ENCODE measurements around the gene ORAI3.

ORAI3 gene

DNA sequence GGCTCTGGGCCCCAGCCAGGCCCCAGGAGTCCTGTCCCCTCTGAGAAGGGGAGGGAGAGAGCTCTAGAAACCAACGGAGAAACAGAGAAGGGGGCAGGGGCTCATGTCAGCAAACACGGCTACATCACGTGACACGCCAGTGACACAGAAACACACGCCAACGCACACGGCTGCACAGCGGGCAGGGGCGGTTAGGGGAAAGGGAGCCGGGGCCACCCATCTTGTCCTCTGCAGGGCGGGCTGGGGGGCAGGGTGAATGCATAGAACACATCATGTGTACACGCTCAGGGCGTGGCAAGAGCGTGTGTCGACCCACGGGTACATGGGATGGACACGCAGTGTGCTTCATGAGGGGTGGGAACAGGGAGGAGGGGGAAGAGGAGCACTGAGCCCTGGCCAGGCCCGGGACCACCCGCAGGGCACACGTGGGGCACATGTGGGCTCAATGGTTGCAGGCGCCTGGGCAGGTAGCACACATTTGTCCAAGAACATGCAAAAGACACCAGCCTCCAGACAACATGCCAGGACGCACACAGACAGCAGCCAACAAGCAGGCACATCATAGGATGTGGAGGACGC, 40.7 kb downstream of the ORAI3 start:
- TF ChIP-seq CTCF (IDR thresholded peaks at IDR 0.05): no peak
- Histone ChIP-seq H3K27me3 (no peaks in the 10 kb centered on the region), H3K4me3 (no peak overlapping the region), H3K27ac (no peak overlapping the region), H3K36me3 (peaks cover 0 to 13% (median 0%) of the 10 kb centered on the region in 3 donors), H3K9me3 (no peaks in the 10 kb centered on the region), H3K4me1 (peaks cover 0 to 15% (median 11%) of the 10 kb centered on the region in 4 donors)
- DNase-seq: no peak
- intact Hi-C loops (cut with DNase I; ENCODE audit: low total_unique reads): loop anchor here (5.0 to 10.0 kb wide), 4 partner anchors 83 to 885 kb away; partner anchors contain the start of genes ZNF267, ZNF646 and ZNF668

- H3K27ac ChIP-seq: no peak overlapping the region
- DNase-seq: no peak
- H3K27me3 ChIP-seq: no peaks in the 10 kb centered on the region
- H3K9me3 ChIP-seq: no peaks in the 10 kb centered on the region
- H3K4me3 ChIP-seq: no peak overlapping the region
- intact Hi-C loops (cut with DNase I; ENCODE audit: low total_unique reads): no loop called here
- no peak for TF ChIP-seq CTCF (IDR thresholded peaks at IDR 0.05)
- H3K36me3 ChIP-seq: peaks cover 0 to 10% (median 0%) of the 10 kb centered on the region in 3 donors
- peaks cover 0 to 13% (median 8%) of the 10 kb centered on the region in 4 donors for H3K4me1 ChIP-seq
These were observed 41.2 kb downstream of the ORAI3 start for GRCh38 chr16:30990105-30990504.

DNA sequence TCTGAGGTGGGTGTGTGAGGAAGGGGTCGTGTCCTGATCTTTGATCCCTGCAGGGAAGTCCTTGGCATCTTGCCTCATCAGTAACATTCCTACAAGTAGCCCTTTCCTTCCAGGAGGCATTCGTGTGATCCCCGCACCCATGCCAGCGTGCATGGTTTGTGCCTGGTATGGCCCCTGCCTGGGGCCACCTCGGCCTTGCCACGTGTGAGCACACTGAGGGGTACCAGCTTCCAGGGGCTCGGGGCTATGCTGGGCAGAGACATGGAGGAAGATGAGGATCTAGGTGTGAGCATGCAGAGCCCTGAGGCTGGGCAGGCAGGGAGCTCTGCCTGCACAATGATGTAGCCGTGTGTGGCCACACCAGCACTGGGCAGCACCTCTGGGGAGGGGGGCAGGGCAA, 42.2 kb downstream of the ORAI3 start:
- intact Hi-C loops (cut with DNase I; ENCODE audit: low total_unique reads): no loop called here
- H3K9me3 ChIP-seq: no peaks in the 10 kb centered on the region
- no peak for DNase-seq

DNA sequence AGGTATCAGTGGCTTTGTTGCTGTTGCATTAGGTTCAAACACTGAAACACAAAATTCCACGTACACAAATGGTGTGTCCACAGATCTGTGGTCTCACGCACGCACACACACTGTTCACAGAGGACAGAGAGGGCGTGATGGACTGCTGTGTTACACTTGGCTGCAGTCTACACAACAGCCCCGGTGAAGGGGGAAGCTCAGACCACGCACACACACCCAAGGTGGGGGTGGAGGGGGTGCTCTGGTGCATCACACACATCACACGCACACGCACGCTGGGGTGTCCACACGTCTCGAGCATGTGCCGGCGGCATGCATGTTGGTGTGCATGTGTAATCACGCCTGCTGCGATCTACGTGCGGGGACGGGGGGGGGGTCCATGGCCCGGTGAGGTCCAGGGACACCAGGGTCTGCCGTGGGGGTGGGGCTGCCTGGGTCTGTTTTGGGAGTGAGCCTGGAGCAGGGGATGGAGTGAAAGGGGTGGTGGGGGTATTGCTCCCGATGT, 43.5 kb downstream of the ORAI3 start:
- no peak for DNase-seq
- no peak for TF ChIP-seq CTCF (IDR thresholded peaks at IDR 0.05)
- intact Hi-C loops (cut with DNase I; ENCODE audit: low total_unique reads): no loop called here

More for the DNA sequence above, 42.2 kb downstream of the ORAI3 start:
- Histone ChIP-seq H3K4me3 (no peak overlapping the region), H3K27me3 (no peaks in the 10 kb centered on the region), H3K4me1 (peaks cover 0 to 4% (median 0%) of the 10 kb centered on the region in 4 donors), H3K36me3 (peaks cover 0 to 10% (median 0%) of the 10 kb centered on the region in 3 donors), H3K27ac (no peak overlapping the region)
- no peak for TF ChIP-seq CTCF (IDR thresholded peaks at IDR 0.05)

GRCh38 chr16:30992931-30993816, 44.3 kb downstream of the ORAI3 start:
- Histone ChIP-seq H3K27me3 (no peaks in the 10 kb centered on the region), H3K27ac (no peak overlapping the region), H3K4me1 (peaks cover 0 to 19% (median 12%) of the 10 kb centered on the region in 4 donors), H3K4me3 (no peak overlapping the region), H3K9me3 (no peaks in the 10 kb centered on the region), H3K36me3 (peaks cover 0 to 2% (median 0%) of the 10 kb centered on the region in 3 donors)
- no peak for TF ChIP-seq CTCF (IDR thresholded peaks at IDR 0.05)
- intact Hi-C loops (cut with DNase I; ENCODE audit: low total_unique reads): no loop called here
- no peak for DNase-seq

More for the DNA sequence above, 43.5 kb downstream of the ORAI3 start:
- Histone ChIP-seq H3K4me3 (no peak overlapping the region), H3K27ac (no peak overlapping the region), H3K27me3 (no peaks in the 10 kb centered on the region), H3K36me3 (peaks cover 0 to 10% (median 0%) of the 10 kb centered on the region in 3 donors), H3K4me1 (peaks cover 0 to 11% (median 4%) of the 10 kb centered on the region in 4 donors), H3K9me3 (no peaks in the 10 kb centered on the region)

Measured in tibial artery (tissue), 4 donors.